ENCODE results near the gene WRAP73. TPM values are rescaled to one million over a fixed set of nuclear protein-coding genes. Genes with fewer than 3 reads are reported as not detected.

Gene WRAP73
- total RNA-seq, 4 donors from 2014 or later: 19.7 to 30.4 (median 25.5) TPM

GRCh38 chr1:3678361-3679097 is 28.6 kb upstream of the WRAP73 start:
- H3K27ac ChIP-seq: no peak overlapping the region
- intact Hi-C loops (cut with DNase I; ENCODE audit: low total_unique reads) (no loop called here), in situ Hi-C loops (cut with MboI; ENCODE audit: low pct_ligation_motif_present in 1 of 4, low pct_unique_long_range_greater_than_20kb in 1 of 4, low sequenced_read_pairs in 3 of 4) (no loop called here)
- DNase-seq: no peak
- H3K36me3 ChIP-seq: no peaks in the 10 kb centered on the region
- peaks cover 9% of the 10 kb centered on the region for H3K27me3 ChIP-seq
- WGBS, 2 donors (ENCODE audit: low coverage in 1 of 2): 71% methylated on average over 18 of the region's 21 CpGs; no CpG with 5 or more reads in 1 of the 2 donors
- H3K4me1 ChIP-seq: peaks cover 0 to 3% (median 0%) of the 10 kb centered on the region in 4 donors
- no peak for TF ChIP-seq EP300 (IDR thresholded peaks at IDR 0.05; ENCODE audit: low read depth)
- no peak for TF ChIP-seq POLR2A (IDR thresholded peaks at IDR 0.05)
- H3K4me3 ChIP-seq: no peak overlapping the region
- H3K9me3 ChIP-seq: no peaks in the 10 kb centered on the region

GRCh38 chr1:3677484-3677883 is 27.6 kb upstream of the WRAP73 start:
- Histone ChIP-seq H3K27ac (no peak overlapping the region), H3K4me1 (peaks cover 0 to 3% (median 0%) of the 10 kb centered on the region in 4 donors), H3K9me3 (no peaks in the 10 kb centered on the region), H3K4me3 (no peak overlapping the region), H3K27me3 (peaks cover 12% of the 10 kb centered on the region), H3K36me3 (no peaks in the 10 kb centered on the region)
- TF ChIP-seq CTCF (IDR thresholded peaks at IDR 0.05) (no peak), POLR2A (IDR thresholded peaks at IDR 0.05) (no peak), POLR2AphosphoS5 (IDR thresholded peaks at IDR 0.05) (no peak), EP300 (IDR thresholded peaks at IDR 0.05; ENCODE audit: low read depth) (no peak)
- in situ Hi-C loops (cut with MboI; ENCODE audit: low pct_ligation_motif_present in 1 of 4, low pct_unique_long_range_greater_than_20kb in 1 of 4, low sequenced_read_pairs in 3 of 4) (no loop called here), intact Hi-C loops (cut with DNase I; ENCODE audit: low total_unique reads) (no loop called here)
- no peak for DNase-seq
- 41 to 64% methylated on average over 3 to 5 of the region's 5 CpGs for WGBS, 2 donors (ENCODE audit: low coverage in 1 of 2)

GRCh38 chr1:3676581-3677470 is 26.9 kb upstream of the WRAP73 start:
- TF ChIP-seq EP300 (IDR thresholded peaks at IDR 0.05; ENCODE audit: low read depth) (no peak), POLR2A (IDR thresholded peaks at IDR 0.05) (no peak), CTCF (IDR thresholded peaks at IDR 0.05) (no peak), POLR2AphosphoS5 (IDR thresholded peaks at IDR 0.05) (no peak)
- in situ Hi-C loops (cut with MboI; ENCODE audit: low pct_ligation_motif_present in 1 of 4, low pct_unique_long_range_greater_than_20kb in 1 of 4, low sequenced_read_pairs in 3 of 4): no loop called here
- Histone ChIP-seq H3K36me3 (no peaks in the 10 kb centered on the region), H3K4me1 (peaks cover 0 to 3% (median 0%) of the 10 kb centered on the region in 4 donors), H3K4me3 (no peak overlapping the region), H3K27ac (no peak overlapping the region), H3K9me3 (no peaks in the 10 kb centered on the region), H3K27me3 (peaks cover 19% of the 10 kb centered on the region)
- WGBS, 2 donors (ENCODE audit: low coverage in 1 of 2): 60% methylated on average over 19 of the region's 22 CpGs; no CpG with 5 or more reads in 1 of the 2 donors
- DNase-seq: no peak
- intact Hi-C loops (cut with DNase I; ENCODE audit: low total_unique reads): no loop called here

- DNase-seq: no peak
- in situ Hi-C loops (cut with MboI; ENCODE audit: low pct_ligation_motif_present in 1 of 4, low pct_unique_long_range_greater_than_20kb in 1 of 4, low sequenced_read_pairs in 3 of 4): no loop called here
- intact Hi-C loops (cut with DNase I; ENCODE audit: low total_unique reads): no loop called here
- Histone ChIP-seq H3K9me3 (no peaks in the 10 kb centered on the region), H3K4me3 (no peak overlapping the region), H3K27me3 (peaks cover 33% of the 10 kb centered on the region), H3K36me3 (no peaks in the 10 kb centered on the region), H3K4me1 (peaks cover 0 to 3% (median 0%) of the 10 kb centered on the region in 4 donors), H3K27ac (no peak overlapping the region)
- WGBS, 2 donors (ENCODE audit: low coverage in 1 of 2): 77% methylated on average over 11 of the region's 11 CpGs; no CpG with 5 or more reads in 1 of the 2 donors
- TF ChIP-seq POLR2A (IDR thresholded peaks at IDR 0.05) (no peak), POLR2AphosphoS5 (IDR thresholded peaks at IDR 0.05) (no peak), EP300 (IDR thresholded peaks at IDR 0.05; ENCODE audit: low read depth) (no peak), CTCF (IDR thresholded peaks at IDR 0.05) (no peak)
Measured at GRCh38 chr1:3675436-3675835, 25.5 kb upstream of the WRAP73 start.

Measured in transverse colon (tissue), 4 donors.